Measurements from ENCODE around the gene PURA.

Gene PURA

GRCh38 chr5:140172483-140172882 lies 58.6 kb downstream of the PURA start:
- DNase-seq (ENCODE audit: low read depth) = no peak
- H3K4me3 ChIP-seq (ENCODE audit: low read depth, low read length) = no peak overlapping the region
- no peak for TF ChIP-seq MAX (IDR thresholded peaks at IDR 0.05; ENCODE audit: low read depth, low read length)
- no peak for TF ChIP-seq POLR2A (IDR thresholded peaks at IDR 0.05; ENCODE audit: extremely low read depth, insufficient read length)
- no peak for TF ChIP-seq MYC (IDR thresholded peaks at IDR 0.05; ENCODE audit: low read depth, low read length)
- no peak for TF ChIP-seq CTCF (IDR thresholded peaks at IDR 0.05; ENCODE audit: low read depth, low read length)

GRCh38 chr5:140174014-140174413 lies 60.1 kb downstream of the PURA start:
- DNase-seq (ENCODE audit: low read depth) = no peak
- H3K4me3 ChIP-seq (ENCODE audit: low read depth, low read length) = no peak overlapping the region
- no peak for TF ChIP-seq MYC (IDR thresholded peaks at IDR 0.05; ENCODE audit: low read depth, low read length)
- no peak for TF ChIP-seq CTCF (IDR thresholded peaks at IDR 0.05; ENCODE audit: low read depth, low read length)
- TF ChIP-seq MAX (IDR thresholded peaks at IDR 0.05; ENCODE audit: low read depth, low read length) = no peak
- TF ChIP-seq POLR2A (IDR thresholded peaks at IDR 0.05; ENCODE audit: extremely low read depth, insufficient read length) = no peak

GRCh38 chr5:140174465-140175366 lies 60.8 kb downstream of the PURA start, which contains the start of gene CYSTM1:
CYSTM1 (plus strand) TSS chr5:140175188; CDS start chr5:140194466, 19,278 bp downstream.
- peak; percentile 94 for TF ChIP-seq POLR2A (IDR thresholded peaks at IDR 0.05; ENCODE audit: extremely low read depth, insufficient read length)
- TF ChIP-seq MYC (IDR thresholded peaks at IDR 0.05; ENCODE audit: low read depth, low read length) = peak; percentile 67
- no peak for TF ChIP-seq CTCF (IDR thresholded peaks at IDR 0.05; ENCODE audit: low read depth, low read length)
- TF ChIP-seq MAX (IDR thresholded peaks at IDR 0.05; ENCODE audit: low read depth, low read length) = peak; percentile 63; the same call in 1 of the 2 replicates
- peak within 1 kb of the TSS; percentile 69 for H3K4me3 ChIP-seq (ENCODE audit: low read depth, low read length)
- DNase-seq (ENCODE audit: low read depth) = peak; percentile 92
